ENCODE measurements around the gene HECTD1.

- TF ChIP-seq CTCF (IDR thresholded peaks at IDR 0.05; ENCODE audit: insufficient read depth, low read depth, low read length): no peak
- no peak for TF ChIP-seq EZH2 (IDR thresholded peaks at IDR 0.05; ENCODE audit: insufficient read depth, low read length)
These were observed 137.2 kb downstream of the HECTD1 start for GRCh38 chr14:31070431-31070830.
